NCI-H2029 (cell line): ENCODE results near the gene TLK2.

Experiments
- DNase-seq: peaks from one replicate; lab custom pipeline; 2025; lab: John Stamatoyannopoulos, UW

Gene TLK2

DNA sequence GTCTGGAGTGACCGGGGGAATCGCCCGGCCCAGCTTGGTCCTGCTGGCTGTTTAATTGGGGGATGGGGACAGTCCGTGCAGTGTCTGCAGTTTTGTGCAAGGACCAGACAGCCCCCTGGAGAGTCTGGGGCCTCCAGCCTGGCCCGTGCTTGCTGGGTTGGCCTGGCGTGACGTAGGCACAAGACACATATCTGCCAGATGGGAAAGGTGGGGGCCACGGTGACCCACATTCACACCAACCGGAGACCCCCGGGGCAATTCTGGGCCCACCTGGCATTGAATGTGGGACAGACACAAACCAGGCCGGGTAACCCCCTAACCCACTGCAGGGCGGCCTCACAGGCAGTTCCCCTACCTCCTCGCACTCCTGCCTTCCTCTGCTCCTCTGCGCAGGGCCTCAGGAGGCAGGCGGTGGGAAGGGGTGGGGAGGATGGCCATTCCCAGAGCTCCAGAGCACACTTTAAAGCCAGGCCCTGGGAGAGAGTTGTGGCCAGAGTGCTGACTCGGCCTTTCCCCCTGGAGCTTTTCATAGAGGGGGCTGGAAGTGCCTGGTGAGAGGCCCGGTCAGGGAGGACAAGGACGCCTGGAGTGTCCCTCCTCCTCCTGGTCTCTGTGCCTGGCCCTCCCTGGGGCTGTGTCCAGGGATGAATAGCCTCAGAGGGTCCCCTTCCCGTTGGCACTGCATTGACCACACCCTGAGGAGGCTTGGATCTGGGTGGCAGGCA is 150.4 kb downstream of the TLK2 start:
- DNase-seq, result no peak

DNA sequence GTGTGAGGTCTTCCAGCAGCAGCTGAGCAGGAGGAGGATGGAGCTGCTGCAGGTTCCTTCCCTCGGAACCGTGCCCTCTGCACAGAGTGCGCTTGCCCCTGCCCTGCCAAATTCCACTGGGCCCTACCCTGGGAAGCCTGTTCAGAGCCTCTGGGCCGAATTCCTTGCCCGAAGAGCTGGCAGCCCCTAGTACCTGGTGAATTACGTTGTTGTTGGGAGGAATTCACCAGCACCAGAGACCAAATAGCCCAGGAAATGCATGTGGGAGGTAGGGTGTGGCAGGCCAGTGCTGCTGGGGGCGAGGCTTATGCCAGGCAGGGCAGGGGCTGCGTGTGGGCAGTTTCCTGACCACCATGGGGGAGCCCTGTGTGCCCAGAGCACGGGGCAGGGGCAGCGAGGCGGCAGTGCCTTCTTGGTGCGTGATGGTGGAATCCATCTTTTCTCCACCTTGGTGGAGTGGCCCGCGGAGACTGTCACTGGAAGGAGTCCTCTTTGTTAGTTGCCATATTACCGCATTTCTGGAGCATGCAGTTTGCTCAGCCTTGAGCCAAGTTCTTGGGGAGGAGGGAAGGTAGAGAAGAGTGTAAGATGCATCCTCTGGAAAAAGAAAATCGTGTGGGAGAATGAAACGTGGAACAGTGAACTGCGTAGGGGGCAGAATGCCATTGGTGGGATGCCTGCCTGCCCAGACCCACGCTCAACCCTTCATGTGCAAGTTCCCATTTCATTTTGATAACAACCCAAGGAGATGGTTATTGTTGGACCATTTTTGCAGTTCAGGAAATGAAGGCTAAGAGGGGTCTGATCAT is 151.1 kb downstream of the TLK2 start:
- DNase-seq, result no peak

DNA sequence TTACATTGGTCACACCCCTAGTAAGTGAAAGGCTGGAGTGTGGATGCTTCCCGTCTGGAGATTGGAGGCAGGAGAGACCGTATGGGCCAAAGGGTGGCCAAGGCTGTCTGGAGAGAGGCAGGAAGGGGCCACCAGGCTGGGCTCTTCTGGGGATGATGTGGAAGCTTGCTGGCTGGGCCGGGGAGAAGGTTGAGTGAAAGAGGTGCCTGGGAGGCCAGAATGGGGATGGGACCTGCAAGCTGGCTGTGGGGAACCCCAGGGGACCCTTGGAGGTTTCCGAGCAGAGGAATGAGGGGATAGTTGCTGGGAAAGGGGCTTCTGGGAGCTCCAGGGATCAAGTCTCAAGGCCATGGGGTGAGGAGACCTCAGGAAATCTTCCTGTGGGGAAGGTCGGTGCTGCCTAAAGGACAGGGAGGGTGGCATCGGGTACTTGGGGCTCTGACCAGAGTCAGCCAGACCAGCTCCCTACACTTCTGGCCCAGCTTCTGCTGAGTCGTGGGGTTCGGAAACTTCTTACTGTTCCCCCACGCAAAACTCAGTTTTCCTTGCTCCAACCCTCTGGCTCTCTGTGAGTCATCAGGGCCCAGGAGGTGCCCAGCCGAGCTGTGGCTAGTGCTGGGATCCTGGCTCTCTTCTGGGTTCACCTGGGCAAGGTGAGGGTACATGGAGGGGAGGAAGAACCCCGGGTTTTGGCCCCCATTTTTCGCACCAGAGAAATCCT is 151.9 kb downstream of the TLK2 start:
- DNase-seq, result no peak

- DNase-seq, result no peak
Measured at GRCh38 chr17:62631086-62631935, 152.7 kb downstream of the TLK2 start.

GRCh38 chr17:62631936-62632924 is 153.6 kb downstream of the TLK2 start:
- no peak for DNase-seq

GRCh38 chr17:62637809-62638208 is 159.2 kb downstream of the TLK2 start:
- no peak for DNase-seq

- DNase-seq, result no peak
Measured at GRCh38 chr17:62641153-62641552, 162.5 kb downstream of the TLK2 start.

DNA sequence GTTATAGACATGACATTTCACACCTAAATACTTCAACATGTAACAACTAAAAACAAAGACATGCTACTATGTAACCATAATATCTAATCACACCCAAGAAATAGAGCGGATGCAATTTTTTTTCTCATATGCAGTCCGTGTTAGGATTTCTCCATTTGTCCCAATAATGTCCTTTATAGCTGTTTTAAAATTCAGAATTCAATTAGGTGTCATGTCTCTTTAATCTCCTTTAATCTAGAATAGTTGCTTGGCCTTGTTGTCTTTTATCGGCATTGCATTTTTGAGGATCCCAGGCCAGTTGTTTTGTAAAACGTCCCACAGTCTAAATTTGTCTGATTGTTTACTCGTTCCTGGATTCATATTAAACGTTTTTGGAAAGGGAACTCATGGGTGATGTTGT is 163.3 kb downstream of the TLK2 start:
- no peak for DNase-seq

- DNase-seq, result no peak
Measured at GRCh38 chr17:62643496-62643895, 164.9 kb downstream of the TLK2 start.

DNA sequence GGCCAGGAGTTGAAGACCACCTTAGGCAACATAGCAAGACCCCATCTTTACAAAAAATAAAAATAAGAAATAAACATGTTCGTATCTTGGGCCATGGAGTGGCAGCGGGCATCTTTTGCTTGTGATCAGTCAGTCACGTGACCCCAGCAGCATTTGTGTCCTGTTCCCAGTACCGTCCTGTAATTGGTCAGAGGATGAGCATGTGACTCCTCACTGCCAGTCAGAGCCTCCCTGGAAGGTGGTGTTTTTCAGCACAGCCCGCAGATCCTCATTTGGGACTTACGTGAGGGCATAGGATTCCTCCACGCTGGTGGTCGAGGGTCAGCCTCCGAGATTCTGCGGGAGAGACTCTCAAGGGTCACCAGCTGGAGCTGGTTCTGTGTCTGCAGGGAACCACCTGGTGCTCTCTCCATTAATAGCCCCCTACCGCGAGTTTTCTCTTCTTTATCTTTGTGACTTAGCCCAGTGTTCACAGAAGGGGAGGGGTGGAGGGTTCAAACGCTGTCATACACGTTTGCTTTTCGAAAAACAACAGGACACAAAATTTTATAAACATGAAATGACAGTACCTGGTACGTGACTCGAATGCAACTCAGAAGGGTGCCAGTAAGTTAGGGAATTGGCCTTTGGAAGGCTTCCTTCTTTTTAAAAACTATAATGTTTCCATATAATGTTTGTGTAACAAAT is 166.0 kb downstream of the TLK2 start:
- peak; percentile 43 for DNase-seq

GRCh38 chr17:62648251-62648955 is 169.8 kb downstream of the TLK2 start:
- no peak for DNase-seq

DNA sequence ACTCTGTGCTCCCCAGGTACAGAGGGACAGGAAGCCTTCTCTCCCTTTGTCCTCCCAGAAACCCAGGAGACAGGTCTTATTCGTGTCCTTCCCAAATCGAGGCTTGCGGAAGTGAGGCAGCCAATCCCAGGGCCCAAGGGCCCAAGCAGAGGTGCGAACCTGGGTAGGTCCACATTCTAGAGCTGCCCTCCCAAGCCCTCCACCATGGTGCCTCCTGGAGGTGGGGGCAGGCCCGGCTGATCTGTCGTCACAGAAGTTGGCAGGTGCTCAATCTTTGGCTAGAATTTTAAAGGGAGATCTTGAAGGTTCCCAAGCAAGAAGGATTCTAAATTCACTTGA is 170.3 kb downstream of the TLK2 start:
- no peak for DNase-seq

- no peak for DNase-seq
Measured at GRCh38 chr17:62649570-62649969, 170.9 kb downstream of the TLK2 start.

DNA sequence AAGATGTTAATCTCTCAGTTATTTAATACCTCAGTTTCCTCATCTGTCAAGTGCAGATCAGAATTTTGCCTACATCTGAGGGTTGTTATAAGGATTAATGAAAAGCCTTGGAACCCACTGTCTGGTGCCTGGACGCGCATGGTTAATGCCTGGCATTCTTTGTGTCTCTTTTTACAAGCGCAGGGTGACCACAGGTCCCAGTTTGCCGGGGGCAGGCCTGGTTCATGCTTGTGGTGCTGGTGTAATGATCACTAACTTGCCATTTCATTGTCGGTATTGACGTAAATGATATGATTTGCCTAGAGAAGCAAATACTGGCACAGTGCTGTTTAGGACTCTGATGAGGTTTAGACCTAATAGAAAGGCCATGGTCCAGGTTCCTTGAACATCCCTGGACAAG is 172.0 kb downstream of the TLK2 start:
- no peak for DNase-seq

DNA sequence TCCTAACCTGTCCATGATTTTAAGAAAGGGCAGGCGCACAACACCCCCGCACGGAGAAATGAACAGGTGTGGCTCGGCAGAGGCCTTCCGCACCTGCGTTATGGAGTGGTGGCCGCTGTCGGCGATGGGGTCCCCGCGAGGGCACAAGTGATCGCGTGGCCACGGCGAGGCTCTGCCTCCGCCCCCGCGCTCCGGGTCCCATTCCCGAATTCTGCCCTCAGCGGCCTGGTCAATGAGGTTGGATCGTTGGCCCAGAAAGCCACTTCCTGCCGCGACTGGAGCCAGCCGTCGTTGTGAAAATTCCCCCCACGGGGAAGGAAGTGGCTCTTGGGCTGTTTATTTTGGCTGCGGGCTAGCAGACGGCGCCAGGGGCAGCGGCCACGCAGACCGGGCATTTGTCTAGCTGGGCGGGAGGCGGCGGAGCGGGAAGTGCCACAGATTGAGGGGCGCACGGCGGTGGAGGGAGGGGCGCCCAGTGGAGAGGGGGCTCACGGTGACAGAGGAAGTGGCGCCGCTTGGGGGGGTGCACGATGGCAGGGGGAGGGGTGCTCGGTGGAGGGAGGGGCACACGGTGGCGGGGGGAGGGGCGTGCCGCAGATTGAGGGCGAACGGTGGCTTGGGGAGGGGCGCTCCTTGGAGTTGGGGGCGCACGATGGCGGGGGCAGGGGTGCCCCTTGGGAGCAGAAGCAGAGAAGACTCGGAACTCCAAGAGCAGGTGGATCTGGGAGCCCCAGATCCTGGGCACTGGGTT is 173.8 kb downstream of the TLK2 start:
- DNase-seq, result peak; percentile 71

GRCh38 chr17:62653002-62653825 is 174.6 kb downstream of the TLK2 start:
- DNase-seq, result peak; percentile 91

- no peak for DNase-seq
Measured at GRCh38 chr17:62653826-62654761, 175.5 kb downstream of the TLK2 start.
